OCI-LY3 (cell line): Measurements from ENCODE around the gene AGBL1.

ENCODE experiments used
- H2AFZ ChIP-seq: fragments of 200-600, 300-600 bp; shearing (Covaris generic); 2 replicates; pipeline ENCODE4 v1.6.0; 2014; ENCODE audit warnings: antibody characterized with exemption, low read depth, low read length
- H3K27ac ChIP-seq: fragments of 200-600, 300-600 bp; sonication (generic); 2 replicates; pipeline ENCODE4 v1.5.1; 2014; ENCODE audit warnings: mild to moderate bottlenecking, low read length, moderate library complexity, mixed read lengths
- H3K27me3 ChIP-seq: fragments of 200-600, 300-600 bp; sonication (generic); 2 replicates; pipeline ENCODE4 v1.6.1; 2014; ENCODE audit warnings: low read depth, low read length, mixed read lengths
- H3K36me3 ChIP-seq: fragments of 200-600, 300-600 bp; sonication (generic); replicated peaks from 2 replicates; pipeline ENCODE3; 2014; ENCODE audit warnings: low read depth, low read length, mixed read lengths
- H3K4me1 ChIP-seq: fragments of 300-600, 200-600 bp; sonication (generic); 2 replicates; pipeline ENCODE4 v1.6.1; 2014; ENCODE audit warnings: low read length, mixed read lengths
- H3K4me2 ChIP-seq: fragments of 200-600, 300-600 bp; sonication (generic); 2 replicates; pipeline ENCODE4 v1.6.1; 2014; ENCODE audit warnings: low read length, mixed read lengths
- H3K4me3 ChIP-seq: fragments of 300-600, 200-600 bp; sonication (generic); 2 replicates; pipeline ENCODE4 v1.5.1; 2014; ENCODE audit warnings: antibody characterized with exemption, mild to moderate bottlenecking, low read length, moderate library complexity
- H3K79me2 ChIP-seq: fragments of 300-600, 200-600 bp; shearing (Covaris generic); 2 replicates; pipeline ENCODE4 v1.6.1; 2014; ENCODE audit warnings: mild to moderate bottlenecking, low read length, mixed read lengths
- H3K9ac ChIP-seq: fragments of 300-600, 200-600 bp; shearing (Covaris generic); 2 replicates; pipeline ENCODE4 v1.6.0; 2014; ENCODE audit warnings: mild to moderate bottlenecking, low read length, moderate library complexity
- H3K9me3 ChIP-seq: fragments of 200-600, 300-600 bp; shearing (Covaris generic); 2 replicates; pipeline ENCODE4 v1.6.1; 2014; ENCODE audit warnings: low read length, mixed read lengths; ENCODE audit not compliant: insufficient read depth
- H4K20me1 ChIP-seq: fragments of 200-600, 300-600 bp; sonication (generic); 2 replicates; pipeline ENCODE4 v1.6.1; 2016; ENCODE audit warnings: low read length, mixed read lengths; ENCODE audit not compliant: insufficient read depth
- CTCF ChIP-seq: fragments of 200-600, 300-600 bp; sonication (generic); IDR thresholded peaks from 2 replicates; pipeline ENCODE4 v1.5.1; 2014; ENCODE audit warnings: antibody characterized with exemption, low read length, low read depth
- EZH2phosphoT487 ChIP-seq: fragments of 200-600 bp; shearing (Covaris generic); IDR thresholded peaks from 2 replicates; pipeline ENCODE4 v1.6.1; 2018; ENCODE audit warnings: antibody characterized with exemption, mixed run types, low read depth

The AGBL1 gene

GRCh38 chr15:86164232-86164898 lies 84.7 kb downstream of the AGBL1 start:
- Histone ChIP-seq H3K4me1 (no peaks in the 10 kb centered on the region), H3K9me3 (no peaks in the 10 kb centered on the region), H3K27ac (no peak overlapping the region), H4K20me1 (no peaks in the 10 kb centered on the region), H3K36me3 (no peaks in the 10 kb centered on the region), H3K79me2 (no peaks in the 10 kb centered on the region), H2AFZ (no peak overlapping the region), H3K27me3 (peaks cover 27% of the 10 kb centered on the region), H3K9ac (no peak overlapping the region), H3K4me2 (no peak overlapping the region), H3K4me3 (no peak overlapping the region)
- no peak for TF ChIP-seq CTCF
- no peak for TF ChIP-seq EZH2phosphoT487

DNA sequence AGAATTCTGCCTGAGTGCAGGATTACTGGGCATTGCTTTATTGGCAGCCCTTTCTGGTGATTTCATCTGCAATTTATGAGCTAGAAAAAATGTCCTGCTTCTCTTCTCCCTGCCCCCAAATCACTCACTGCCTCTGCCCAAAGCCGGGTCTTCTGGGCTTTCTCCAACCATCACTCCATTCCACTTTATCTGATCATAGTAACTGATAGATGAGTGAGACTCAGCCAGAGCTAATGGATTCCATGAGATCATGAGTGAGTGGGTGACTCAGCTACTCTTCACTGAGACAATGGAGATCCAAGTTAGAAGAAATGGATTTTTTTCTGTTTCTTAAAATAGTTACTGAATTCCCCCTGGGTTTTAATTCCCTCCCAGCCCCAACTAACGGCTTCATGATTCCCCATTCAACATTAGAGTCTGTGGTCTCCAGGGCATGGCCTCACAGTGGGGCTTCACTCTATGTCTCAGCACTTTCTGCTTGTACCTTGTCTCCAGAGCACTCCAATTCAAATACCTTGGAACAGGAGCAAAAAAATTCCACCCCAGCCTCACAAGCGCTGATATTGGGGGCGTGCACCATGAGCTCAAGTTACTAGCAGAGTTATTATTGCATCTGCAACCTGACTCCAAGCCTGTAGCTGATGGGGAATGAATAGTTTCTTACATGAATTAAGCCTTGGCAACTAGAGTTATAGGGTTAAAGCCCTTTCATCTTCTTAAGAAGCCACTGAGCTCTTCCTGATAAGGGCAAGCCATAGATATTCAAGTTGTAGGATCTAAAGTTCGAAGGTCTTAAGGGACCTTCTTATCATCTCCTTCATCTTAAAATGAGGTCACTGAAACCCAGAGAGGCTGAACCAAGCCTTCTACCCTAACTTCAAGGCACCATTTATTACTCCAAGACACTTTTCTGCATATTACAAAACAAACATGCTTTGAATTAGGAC lies 85.9 kb downstream of the AGBL1 start:
- Histone ChIP-seq H3K4me2 (no peak overlapping the region), H3K4me3 (no peak overlapping the region), H3K9me3 (no peaks in the 10 kb centered on the region), H2AFZ (no peak overlapping the region), H3K79me2 (no peaks in the 10 kb centered on the region), H3K9ac (no peak overlapping the region), H3K4me1 (no peaks in the 10 kb centered on the region), H4K20me1 (no peaks in the 10 kb centered on the region), H3K36me3 (no peaks in the 10 kb centered on the region), H3K27ac (no peak overlapping the region), H3K27me3 (peaks cover 30% of the 10 kb centered on the region)
- TF ChIP-seq EZH2phosphoT487 (no peak), CTCF (no peak)

GRCh38 chr15:86167841-86168240 lies 88.2 kb downstream of the AGBL1 start:
- Histone ChIP-seq H3K4me3 (no peak overlapping the region), H3K27me3 (peaks cover 26% of the 10 kb centered on the region), H3K4me1 (no peaks in the 10 kb centered on the region), H3K9ac (no peak overlapping the region), H3K36me3 (no peaks in the 10 kb centered on the region), H3K79me2 (no peaks in the 10 kb centered on the region), H3K27ac (no peak overlapping the region), H4K20me1 (no peaks in the 10 kb centered on the region), H3K9me3 (no peaks in the 10 kb centered on the region), H2AFZ (no peak overlapping the region), H3K4me2 (no peak overlapping the region)
- no peak for TF ChIP-seq CTCF
- no peak for TF ChIP-seq EZH2phosphoT487

GRCh38 chr15:86178845-86179244 lies 99.2 kb downstream of the AGBL1 start:
- Histone ChIP-seq H3K27me3 (0 out of 2 replicates have a peak, but pooled peaks cover 7% of the 10 kb centered on the region), H3K36me3 (no peaks in the 10 kb centered on the region), H3K9ac (no peak overlapping the region), H3K4me3 (no peak overlapping the region), H3K79me2 (no peaks in the 10 kb centered on the region), H4K20me1 (no peaks in the 10 kb centered on the region), H3K4me1 (no peaks in the 10 kb centered on the region), H3K4me2 (no peak overlapping the region), H3K9me3 (no peaks in the 10 kb centered on the region), H3K27ac (no peak overlapping the region), H2AFZ (no peak overlapping the region)
- TF ChIP-seq EZH2phosphoT487 (no peak), CTCF (peak; percentile 32)
